K562 treated with DMSO at 1 percent for 12 hours (cell line): ENCODE data around the gene HCRT. TPM values are rescaled to one million over a fixed set of nuclear protein-coding genes. Genes with fewer than 3 reads are reported as not detected.

ENCODE experiments used
- total RNA-seq: library from RNA; unstranded; fragments of 300-600 nt; gene quantifications from 2 replicates; pipeline ENCODE4 v1.2.3, GENCODE V29; 2022; ENCODE audit not compliant: insufficient read depth

HCRT gene, protein sequence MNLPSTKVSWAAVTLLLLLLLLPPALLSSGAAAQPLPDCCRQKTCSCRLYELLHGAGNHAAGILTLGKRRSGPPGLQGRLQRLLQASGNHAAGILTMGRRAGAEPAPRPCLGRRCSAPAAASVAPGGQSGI
- not detected in 2 replicates for total RNA-seq

DNA sequence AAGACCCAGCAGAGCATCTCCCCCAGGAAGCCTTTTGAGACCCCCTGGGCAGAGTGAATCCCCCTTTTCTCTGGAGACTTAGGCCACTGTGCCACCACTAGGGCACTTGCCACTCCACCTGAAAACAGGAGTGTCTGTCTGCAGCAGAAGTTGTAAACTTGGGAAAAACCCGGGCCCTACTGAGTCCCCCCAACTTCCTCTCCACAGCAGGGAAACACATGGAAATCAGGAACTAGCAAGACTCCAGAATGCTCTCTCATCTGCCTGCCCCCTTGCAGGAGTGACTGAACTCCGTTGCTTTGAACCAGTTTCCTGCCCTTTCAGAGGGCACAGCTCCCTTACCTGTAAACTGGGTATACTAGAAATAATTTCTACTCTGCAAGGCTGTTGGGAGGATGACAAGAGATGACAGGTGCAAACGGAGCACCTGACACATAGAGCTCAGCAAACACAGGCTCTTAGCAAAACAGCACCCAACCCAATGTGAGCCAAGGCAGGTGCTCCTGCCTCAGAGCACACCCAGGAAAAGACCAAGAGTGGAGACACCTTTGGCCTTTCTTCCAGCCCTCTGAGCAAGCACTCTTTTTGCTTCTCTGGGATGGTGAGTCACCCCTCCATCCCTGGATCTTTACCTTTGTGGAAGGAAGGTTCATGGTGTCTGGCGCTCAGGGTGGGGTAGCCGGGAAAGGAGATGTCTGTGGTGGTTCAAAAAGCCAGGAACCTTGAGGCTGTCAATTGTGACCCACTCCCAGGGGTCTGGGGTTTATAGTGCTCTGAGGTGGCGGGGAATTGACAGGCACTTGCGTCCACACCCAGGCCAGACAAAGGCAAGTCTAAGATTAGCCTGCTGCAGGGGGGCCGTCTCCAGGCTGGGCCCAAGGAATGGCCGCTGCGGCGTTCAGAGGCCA lies at the start of gene HCRT:
TSS of gene HCRT (minus strand) at position 740 of the 908 bp plus-strand sequence. CDS start at position 653, 87 bp downstream.

DNA sequence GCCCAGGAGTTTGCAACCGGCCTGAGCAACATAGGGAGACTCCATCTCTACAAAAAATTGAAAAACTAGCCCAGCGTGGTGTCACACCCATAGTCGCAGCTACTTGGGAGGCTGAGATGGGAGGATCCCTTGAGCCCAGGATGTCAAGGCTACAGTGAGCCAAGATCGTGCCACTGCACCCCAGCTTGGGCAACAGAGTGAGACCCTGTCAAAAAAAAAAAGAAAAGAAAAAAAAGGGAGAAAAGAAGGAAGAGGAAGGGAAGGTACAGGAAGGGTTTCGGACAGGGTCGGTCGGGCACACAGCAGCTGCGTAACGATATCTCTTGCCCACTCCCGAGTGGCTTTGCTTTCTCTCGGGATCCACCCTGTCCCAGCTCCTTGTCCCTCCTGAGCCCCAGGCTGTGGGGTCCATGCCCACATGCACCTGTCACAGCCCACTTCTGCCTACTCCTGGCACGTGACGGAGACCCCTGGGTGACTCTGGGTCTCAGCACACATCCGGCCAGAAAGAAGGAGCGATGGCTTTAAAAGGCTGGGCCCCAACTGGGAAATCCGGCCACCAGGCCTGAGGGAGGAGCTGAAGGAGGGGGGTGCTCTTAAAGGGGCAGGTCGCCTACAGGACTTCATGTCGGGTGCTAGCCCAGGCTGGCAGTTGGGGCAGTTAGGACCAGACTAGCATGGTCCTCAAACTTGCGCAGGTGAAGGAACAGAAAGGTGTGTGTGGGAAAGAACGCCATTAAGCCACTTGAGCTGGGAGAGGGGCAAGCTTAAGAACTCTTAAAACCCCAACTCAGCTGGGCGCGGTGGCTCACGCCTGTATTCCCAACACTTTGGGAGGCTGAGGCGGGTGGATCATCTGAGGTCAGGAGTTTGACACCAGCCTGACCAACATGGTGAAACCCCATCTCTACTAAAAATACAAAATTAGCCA lies 9.0 kb upstream of the HCRT start, which contains the start of gene GHDC:
TSS of gene GHDC (minus strand) at position 526 of the 931 bp plus-strand sequence. CDS start 913 bp downstream, outside the sequence.

GRCh38 chr17:42180922-42181850 lies 4.1 kb downstream of the HCRT start, which contains the start of gene KCNH4:
TSS of gene KCNH4 (minus strand) at chr17:42181142. CDS start at chr17:42180945, 197 bp downstream.

Other genes starting within 250 kb of the HCRT start
- 34.5 and 50.2 TPM in 2 replicates for gene CNP, start 218.7 kb downstream of the HCRT start, total RNA-seq
- 88.5 and 114 TPM in 2 replicates for gene DNAJC7, start 168.0 kb downstream of the HCRT start, total RNA-seq
- 60.7 and 119 TPM in 2 replicates for gene NKIRAS2, start 165.4 kb downstream of the HCRT start, total RNA-seq
- 2.0 and 2.4 TPM in 2 replicates for gene C17orf113, start 134.9 kb downstream of the HCRT start, total RNA-seq
- 0.73 and 1.8 TPM in 2 replicates for gene ZNF385C, start 87.0 kb downstream of the HCRT start, total RNA-seq
- 2.9 and 4.3 TPM in 2 replicates for gene DHX58, start 72.7 kb downstream of the HCRT start, total RNA-seq
- gene KAT2A, start 64.1 kb downstream of the HCRT start, total RNA-seq: 16.9 and 35.3 TPM in 2 replicates
- gene HSPB9, start 62.6 kb downstream of the HCRT start, total RNA-seq: 1.1 TPM in 1 of 2 replicates, not detected in the other
- gene RAB5C, start 30.5 kb downstream of the HCRT start, total RNA-seq: 117 and 137 TPM in 2 replicates
- gene KCNH4, start 4.3 kb downstream of the HCRT start, total RNA-seq: not detected in 2 replicates
- 15.5 and 21.4 TPM in 2 replicates for gene GHDC, start 9.0 kb upstream of the HCRT start, total RNA-seq
- 33.7 and 83.5 TPM in 2 replicates for gene STAT5B, start 90.9 kb upstream of the HCRT start, total RNA-seq
- 51.5 and 84.7 TPM in 2 replicates for gene STAT5A, start 103.0 kb upstream of the HCRT start, total RNA-seq
- 36.3 and 84.1 TPM in 2 replicates for gene STAT3, start 203.0 kb upstream of the HCRT start, total RNA-seq
- 47.5 and 64.4 TPM in 2 replicates for gene CAVIN1, start 237.8 kb upstream of the HCRT start, total RNA-seq